IPS-18a (cell line): Measurements from ENCODE around the gene C11orf21.

Source experiments
- H3K27ac ChIP-seq: one replicate; pipeline ENCODE4 v1.5.1; 2013; ENCODE audit warnings: low read length
- H3K27me3 ChIP-seq: one replicate; pipeline ENCODE4 v1.6.1; 2013; ENCODE audit warnings: mild to moderate bottlenecking, low read length; ENCODE audit not compliant: control insufficient read depth, insufficient read depth
- H3K36me3 ChIP-seq: one replicate; pipeline ENCODE4 v1.6.1; 2013; ENCODE audit warnings: low read depth, low read length; ENCODE audit not compliant: control insufficient read depth
- H3K4me1 ChIP-seq: one replicate; pipeline ENCODE4 v1.6.1; 2013; ENCODE audit warnings: low read depth, low read length; ENCODE audit not compliant: control insufficient read depth
- H3K4me3 ChIP-seq: one replicate; pipeline ENCODE4 v1.5.1; 2013; ENCODE audit warnings: low read length
- H3K9ac ChIP-seq: one replicate; pipeline ENCODE4 v1.6.1; 2013; ENCODE audit warnings: mild to moderate bottlenecking, low read length, moderate library complexity
- H3K9me3 ChIP-seq: one replicate; pipeline ENCODE4 v1.6.1; 2013; ENCODE audit warnings: low read depth, low read length; ENCODE audit not compliant: control insufficient read depth

The C11orf21 gene

GRCh38 chr11:2265854-2266585, 35.7 kb downstream of the C11orf21 start:
- Histone ChIP-seq H3K27me3 (peaks cover 56% of the 10 kb centered on the region), H3K9me3 (no peaks in the 10 kb centered on the region), H3K4me1 (no peaks in the 10 kb centered on the region), H3K9ac (no peak overlapping the region), H3K36me3 (no peaks in the 10 kb centered on the region), H3K27ac (no peak overlapping the region), H3K4me3 (no peak overlapping the region)

DNA sequence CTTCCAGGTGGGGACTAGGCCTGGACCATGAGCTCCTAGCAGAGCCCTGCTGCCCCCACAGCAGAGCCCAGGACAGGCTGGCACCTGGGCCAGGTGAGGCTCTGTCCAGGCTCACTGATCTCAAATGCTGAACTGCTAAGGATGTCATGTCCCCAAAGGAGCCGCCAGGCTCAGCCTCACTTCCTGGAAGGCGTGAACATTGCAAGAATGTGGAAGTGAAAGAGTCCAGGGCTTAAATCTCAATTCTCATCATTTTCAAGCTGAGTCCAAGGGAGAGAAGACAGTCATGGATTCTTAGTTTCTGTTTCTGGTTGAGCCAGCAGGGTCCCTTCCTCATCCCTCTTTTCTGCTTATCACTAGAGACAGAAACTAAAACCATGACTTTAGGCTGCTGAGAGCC, 36.3 kb downstream of the C11orf21 start:
- Histone ChIP-seq H3K27ac (no peak overlapping the region), H3K4me3 (no peak overlapping the region), H3K4me1 (no peaks in the 10 kb centered on the region), H3K27me3 (peaks cover 50% of the 10 kb centered on the region), H3K36me3 (no peaks in the 10 kb centered on the region), H3K9me3 (no peaks in the 10 kb centered on the region), H3K9ac (no peak overlapping the region)

DNA sequence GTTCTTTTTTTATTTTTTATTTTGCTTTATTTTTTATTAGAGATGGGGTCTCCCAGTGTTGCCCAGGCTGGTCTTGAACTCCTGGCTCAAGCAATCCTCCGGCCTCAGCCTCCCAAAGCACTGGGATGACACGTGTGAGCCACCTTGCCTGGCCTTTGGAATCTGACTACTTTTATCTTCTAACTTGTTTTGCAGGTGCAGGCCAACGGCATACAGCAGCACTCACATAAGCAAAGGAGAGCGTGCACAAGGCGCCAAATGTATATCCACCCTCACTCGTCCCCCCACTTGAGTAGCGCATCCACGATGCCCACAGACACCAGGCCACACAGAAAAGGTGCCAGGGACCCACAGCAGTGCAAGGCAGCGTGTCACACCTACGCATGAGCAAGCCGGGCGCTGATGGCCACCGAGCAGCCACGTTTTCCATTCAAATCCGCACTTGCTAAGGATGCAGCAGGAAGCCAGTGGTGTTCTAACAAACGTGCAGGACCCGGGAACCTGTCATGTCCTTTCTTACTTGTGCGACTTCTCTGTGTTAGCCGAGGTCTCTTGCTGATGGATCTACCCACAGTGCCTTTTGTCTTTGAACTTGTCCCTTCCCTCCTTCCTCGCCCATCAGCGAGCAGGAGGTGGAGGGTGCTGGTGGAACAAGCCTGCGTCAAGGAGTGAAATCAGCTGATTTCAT, 37.2 kb downstream of the C11orf21 start:
- H3K9ac ChIP-seq: no peak overlapping the region
- no peaks in the 10 kb centered on the region for H3K9me3 ChIP-seq
- peaks cover 41% of the 10 kb centered on the region for H3K27me3 ChIP-seq
- no peaks in the 10 kb centered on the region for H3K36me3 ChIP-seq
- no peak overlapping the region for H3K27ac ChIP-seq
- H3K4me3 ChIP-seq: no peak overlapping the region
- H3K4me1 ChIP-seq: no peaks in the 10 kb centered on the region

GRCh38 chr11:2263724-2264360, 37.9 kb downstream of the C11orf21 start:
- H3K36me3 ChIP-seq: no peaks in the 10 kb centered on the region
- no peaks in the 10 kb centered on the region for H3K9me3 ChIP-seq
- no peak overlapping the region for H3K27ac ChIP-seq
- H3K27me3 ChIP-seq: peaks cover 34% of the 10 kb centered on the region
- no peaks in the 10 kb centered on the region for H3K4me1 ChIP-seq
- H3K9ac ChIP-seq: no peak overlapping the region
- no peak overlapping the region for H3K4me3 ChIP-seq

DNA sequence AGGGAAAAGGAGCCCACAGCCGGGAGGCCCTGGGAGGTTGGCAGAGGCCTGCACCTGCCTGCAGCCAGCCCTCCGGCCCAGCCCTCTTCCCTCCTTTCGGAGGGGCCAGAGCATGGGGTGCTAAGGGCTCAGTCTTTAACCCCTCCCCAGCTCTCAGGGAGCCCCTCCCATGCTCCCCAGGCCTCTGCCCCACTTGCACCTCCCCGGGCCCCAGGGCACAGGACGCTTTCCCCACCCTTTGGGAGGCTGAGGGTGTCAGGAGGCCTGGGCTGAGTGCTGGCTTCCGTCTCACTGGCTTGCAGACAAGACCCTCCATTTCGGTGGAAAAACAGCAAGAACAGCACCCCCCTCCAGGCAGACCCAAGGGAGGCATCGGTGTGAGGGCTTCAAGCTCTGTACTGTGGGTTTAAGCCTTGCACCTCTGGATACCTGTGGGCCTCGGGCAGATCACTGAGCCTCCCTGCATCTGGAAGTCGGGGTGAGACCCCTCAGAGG, 38.6 kb downstream of the C11orf21 start:
- Histone ChIP-seq H3K4me1 (no peaks in the 10 kb centered on the region), H3K9me3 (no peaks in the 10 kb centered on the region), H3K27me3 (peaks cover 27% of the 10 kb centered on the region), H3K27ac (no peak overlapping the region), H3K36me3 (no peaks in the 10 kb centered on the region), H3K9ac (no peak overlapping the region), H3K4me3 (no peak overlapping the region)

DNA sequence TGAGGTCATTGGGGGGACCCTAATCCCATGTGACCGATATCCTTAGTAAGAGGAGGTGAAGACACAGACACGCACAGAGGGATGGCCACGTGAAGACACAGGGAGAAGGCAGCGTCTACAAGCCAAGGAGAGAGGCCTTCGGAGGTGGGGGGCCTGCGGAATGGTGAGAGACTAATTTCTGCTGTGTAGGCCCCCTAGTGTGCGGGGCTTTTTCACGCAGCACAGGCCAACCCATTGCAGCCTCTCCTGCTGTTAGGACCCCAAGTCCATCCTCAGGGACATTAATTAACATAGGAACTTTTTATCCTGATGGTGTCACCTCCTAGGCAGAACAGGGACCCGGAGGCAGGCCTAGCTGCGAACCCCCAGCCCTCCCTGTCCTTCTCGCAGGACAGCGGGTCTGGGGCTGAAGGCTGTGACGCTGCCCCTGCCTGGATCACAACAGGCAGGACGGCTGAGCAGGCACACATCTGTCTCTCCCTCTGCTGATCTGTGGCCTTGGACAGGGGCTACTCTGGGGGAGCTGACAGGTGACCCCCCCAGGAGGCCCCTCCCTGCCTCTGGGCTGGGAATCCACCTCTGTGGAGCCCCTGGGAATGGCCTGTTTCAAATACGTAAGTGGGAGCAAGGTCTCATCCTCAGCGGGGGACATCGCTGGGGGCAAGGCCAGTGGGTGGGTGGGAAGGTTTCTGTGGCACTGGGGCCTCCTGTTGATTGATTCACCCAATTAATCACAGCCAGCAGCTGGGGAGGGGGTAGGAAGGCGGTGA, 39.2 kb downstream of the C11orf21 start:
- Histone ChIP-seq H3K4me3 (no peak overlapping the region), H3K9me3 (no peaks in the 10 kb centered on the region), H3K4me1 (no peaks in the 10 kb centered on the region), H3K27ac (no peak overlapping the region), H3K36me3 (no peaks in the 10 kb centered on the region), H3K9ac (no peak overlapping the region), H3K27me3 (peaks cover 21% of the 10 kb centered on the region)

- H3K27me3 ChIP-seq: peaks cover 12% of the 10 kb centered on the region
- no peaks in the 10 kb centered on the region for H3K4me1 ChIP-seq
- no peaks in the 10 kb centered on the region for H3K9me3 ChIP-seq
- no peak overlapping the region for H3K4me3 ChIP-seq
- no peak overlapping the region for H3K27ac ChIP-seq
- no peaks in the 10 kb centered on the region for H3K36me3 ChIP-seq
- no peak overlapping the region for H3K9ac ChIP-seq
Observed at GRCh38 chr11:2261436-2262230, 40.1 kb downstream of the C11orf21 start.

GRCh38 chr11:2260491-2261364, 41.0 kb downstream of the C11orf21 start:
- Histone ChIP-seq H3K36me3 (no peaks in the 10 kb centered on the region), H3K27me3 (peaks cover 5% of the 10 kb centered on the region), H3K9ac (no peak overlapping the region), H3K9me3 (no peaks in the 10 kb centered on the region), H3K4me3 (no peak overlapping the region), H3K4me1 (no peaks in the 10 kb centered on the region), H3K27ac (no peak overlapping the region)

GRCh38 chr11:2259897-2260451, 41.7 kb downstream of the C11orf21 start:
- no peak overlapping the region for H3K4me3 ChIP-seq
- H3K27me3 ChIP-seq: no peaks in the 10 kb centered on the region
- no peaks in the 10 kb centered on the region for H3K4me1 ChIP-seq
- no peak overlapping the region for H3K9ac ChIP-seq
- no peaks in the 10 kb centered on the region for H3K36me3 ChIP-seq
- H3K27ac ChIP-seq: no peak overlapping the region
- no peaks in the 10 kb centered on the region for H3K9me3 ChIP-seq

DNA sequence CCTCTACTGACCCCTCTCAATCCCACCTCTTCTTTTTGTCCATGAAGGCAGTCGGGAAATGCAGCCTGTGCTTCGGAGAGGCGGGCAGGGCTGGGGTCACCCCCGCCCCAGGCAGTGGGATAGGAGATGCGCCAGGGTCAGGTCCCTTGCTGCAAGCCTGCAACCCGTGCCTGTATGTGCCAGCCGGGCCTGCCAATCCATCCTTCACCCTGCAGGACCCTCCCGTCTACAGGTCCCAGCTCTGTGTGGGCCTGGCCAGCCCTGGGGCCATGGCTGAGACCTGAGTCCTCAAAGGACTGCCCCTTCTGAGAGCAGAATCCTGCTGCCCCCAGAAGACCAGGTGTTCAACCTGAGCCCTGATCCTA, 42.3 kb downstream of the C11orf21 start:
- Histone ChIP-seq H3K9me3 (no peaks in the 10 kb centered on the region), H3K9ac (no peak overlapping the region), H3K4me3 (no peak overlapping the region), H3K27me3 (no peaks in the 10 kb centered on the region), H3K4me1 (no peaks in the 10 kb centered on the region), H3K36me3 (no peaks in the 10 kb centered on the region), H3K27ac (no peak overlapping the region)
